ENCODE results near the gene REG4.
"Not testable (repeated sequence)": the region's sequence is repeated elsewhere in the genome, so short reads cannot be mapped to it uniquely, and the experiment has no call there.

The REG4 gene

DNA sequence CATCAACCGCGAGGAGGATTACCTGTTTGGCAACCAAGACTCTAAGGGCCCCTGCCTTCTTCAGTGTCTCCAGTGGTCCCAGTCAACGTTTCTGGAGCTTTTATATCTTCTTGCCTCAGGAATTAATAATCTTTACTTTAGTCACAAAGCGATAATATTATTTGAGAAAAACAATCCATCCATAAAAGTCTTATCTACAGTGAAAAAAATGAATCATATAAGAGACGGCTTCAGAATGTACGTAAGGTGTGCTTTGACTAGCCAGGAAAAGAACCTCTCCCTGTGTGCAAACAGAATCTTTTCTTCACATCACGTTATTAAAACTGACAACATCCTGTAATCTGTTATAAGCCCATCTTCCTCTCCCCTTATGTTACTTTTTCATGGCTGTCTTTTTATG lies at the start of gene REG4:
Gene REG4 (minus strand): TSS at position 74 of the 400 bp plus-strand sequence. CDS start 2,691 bp downstream, outside the sequence.
- no peak for DNase-seq (ENCODE audit: low read depth)

DNA sequence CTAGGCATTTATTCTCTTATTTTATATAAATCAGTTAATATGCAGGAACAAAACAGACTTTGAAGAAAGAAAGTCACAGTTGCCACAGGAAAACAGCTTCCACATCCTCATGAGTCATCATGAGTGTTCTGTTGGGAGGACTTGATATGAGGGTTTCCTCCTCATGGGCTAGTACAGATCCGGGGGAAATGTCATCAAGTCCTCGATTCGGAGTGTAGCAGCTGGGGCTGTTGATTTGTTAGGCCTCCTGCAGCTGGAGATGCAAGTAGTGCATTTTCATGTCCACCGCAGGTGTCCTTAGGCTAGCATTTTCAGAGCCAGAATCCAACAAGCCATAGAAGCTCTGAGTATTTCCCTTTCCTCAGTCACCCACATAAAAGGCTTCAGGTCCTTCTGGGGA lies 48.4 kb upstream of the REG4 start:
- no peak for DNase-seq (ENCODE audit: low read depth)

DNA sequence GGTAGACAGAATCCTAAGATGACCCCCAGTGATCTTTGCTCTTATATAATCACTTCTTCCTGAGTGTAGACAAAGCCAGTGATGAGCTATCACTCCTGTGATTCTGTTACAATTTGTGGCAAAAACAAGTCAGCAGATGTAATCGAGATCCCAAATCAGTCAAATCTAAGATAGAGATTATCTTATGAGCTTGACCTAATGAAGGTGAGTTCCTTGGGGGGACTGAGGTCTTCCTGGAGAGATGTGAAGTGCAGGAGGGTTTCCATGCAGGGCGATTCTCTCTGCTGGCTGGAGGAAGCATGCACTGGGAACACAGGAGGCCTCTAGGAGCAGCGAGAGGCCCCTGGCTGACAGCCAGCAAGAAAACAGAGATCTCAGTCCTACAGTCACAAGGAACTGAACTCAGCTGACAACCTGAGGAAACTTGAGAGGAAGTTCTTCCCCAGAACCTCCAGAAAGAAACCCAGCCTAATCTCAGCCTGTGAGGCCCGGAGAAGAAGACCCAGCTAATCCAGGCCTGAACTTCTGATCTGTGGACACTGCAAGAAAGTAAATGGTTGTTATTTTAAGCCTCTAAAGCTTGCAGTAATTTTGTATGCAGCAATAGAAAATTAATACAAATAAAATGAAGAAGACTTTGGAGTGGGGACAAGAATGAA lies 47.4 kb upstream of the REG4 start:
- not testable (repeated sequence) for DNase-seq (ENCODE audit: low read depth)

DNA sequence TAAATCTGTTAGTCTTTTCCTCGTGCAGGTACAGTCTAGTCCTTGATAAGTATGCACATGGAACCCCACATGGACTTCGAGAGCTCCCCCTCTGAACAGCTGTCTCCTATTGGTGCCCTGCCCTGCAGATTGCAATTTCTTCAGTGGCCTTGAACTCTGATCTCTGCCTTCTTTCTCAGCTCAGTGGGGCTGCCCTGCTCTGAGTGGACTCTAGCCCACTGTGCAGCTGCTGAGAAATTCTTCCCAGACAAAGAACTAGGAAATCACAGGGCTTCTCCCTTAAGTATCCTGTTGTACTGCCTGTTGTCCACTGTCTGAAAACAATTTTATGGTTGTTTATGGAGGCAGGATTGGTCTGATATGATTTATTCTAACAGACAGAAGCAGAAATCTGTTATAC lies 46.9 kb upstream of the REG4 start:
- DNase-seq (ENCODE audit: low read depth) = no peak

DNA sequence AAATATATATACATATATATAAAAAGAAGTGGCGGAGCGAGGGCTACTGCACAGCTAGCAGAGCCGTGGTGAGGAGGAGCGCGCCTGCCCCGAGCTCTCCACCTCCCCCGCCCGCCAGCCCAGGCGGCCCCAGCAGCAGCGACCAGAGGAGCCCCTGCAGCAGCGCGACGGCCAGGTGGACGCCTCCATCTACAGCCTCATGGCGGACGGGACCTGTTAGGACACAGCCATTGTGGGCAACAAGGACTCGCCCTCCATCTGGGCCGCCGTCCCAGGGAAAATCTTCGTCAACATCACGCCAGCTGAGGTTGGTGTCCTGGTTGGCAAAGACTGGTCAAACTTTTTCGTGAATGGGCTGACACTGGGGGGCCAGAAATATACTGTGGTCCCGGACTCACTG lies 41.9 kb upstream of the REG4 start:
- no peak for DNase-seq (ENCODE audit: low read depth)

DNA sequence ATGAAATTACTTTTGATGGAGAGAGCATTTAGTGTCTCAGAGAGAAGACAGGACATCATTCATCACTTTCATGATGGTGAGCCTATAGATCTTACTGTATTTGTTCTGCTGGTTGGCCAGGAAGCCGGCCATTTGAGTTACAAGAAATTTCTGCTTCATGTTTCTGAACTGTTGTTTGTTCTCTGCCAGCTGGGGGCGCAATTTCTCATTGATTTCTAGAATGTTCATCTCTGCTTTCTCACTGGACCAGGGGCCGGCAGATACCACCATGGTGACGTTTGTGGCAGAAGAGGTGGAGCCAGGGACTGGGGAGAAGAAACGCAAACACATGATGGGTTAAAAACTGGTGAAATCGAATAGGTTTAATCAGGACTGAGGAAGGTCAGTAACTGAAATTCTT lies 32.9 kb upstream of the REG4 start:
- DNase-seq (ENCODE audit: low read depth) = not testable (repeated sequence)

DNA sequence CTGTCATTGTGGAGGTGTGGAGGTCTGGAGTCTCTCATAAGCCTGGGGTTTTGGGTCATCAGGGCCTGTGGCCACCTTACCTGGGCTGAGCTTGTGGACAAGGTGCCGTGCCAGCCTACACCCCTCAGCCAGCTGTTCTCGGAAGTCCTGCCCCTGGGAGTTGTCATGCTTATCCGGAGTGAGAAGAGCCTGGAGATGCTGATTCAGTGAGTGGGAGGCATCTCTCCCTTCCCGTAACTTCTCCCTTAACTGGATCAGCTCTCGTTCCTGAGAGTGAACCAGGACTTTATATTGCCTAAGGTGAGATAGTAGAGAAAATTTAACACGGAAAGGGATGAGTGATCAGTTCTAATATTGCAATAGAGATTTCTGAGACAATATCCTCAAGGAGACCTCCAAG lies 30.0 kb upstream of the REG4 start:
- no peak for DNase-seq (ENCODE audit: low read depth)

DNA sequence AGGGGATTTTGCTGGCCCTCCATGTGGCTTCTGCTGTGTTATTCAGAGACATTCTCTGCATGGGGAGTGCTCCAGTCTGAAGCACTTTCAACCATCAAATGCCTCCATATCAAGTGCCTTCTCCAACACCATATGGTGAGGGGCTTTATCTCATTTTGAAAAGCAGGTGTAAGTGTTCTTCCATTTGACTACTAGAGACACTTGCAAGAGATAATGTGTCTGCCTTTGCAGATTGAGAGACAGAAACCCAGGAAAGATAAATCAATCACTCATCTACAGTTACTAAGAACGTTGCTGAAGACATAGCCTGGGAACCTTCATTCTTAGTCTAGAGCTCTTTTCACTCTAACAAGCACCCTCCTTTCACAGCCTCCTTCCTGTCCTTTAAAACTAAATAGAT lies 29.5 kb upstream of the REG4 start:
- DNase-seq (ENCODE audit: low read depth) = no peak

DNA sequence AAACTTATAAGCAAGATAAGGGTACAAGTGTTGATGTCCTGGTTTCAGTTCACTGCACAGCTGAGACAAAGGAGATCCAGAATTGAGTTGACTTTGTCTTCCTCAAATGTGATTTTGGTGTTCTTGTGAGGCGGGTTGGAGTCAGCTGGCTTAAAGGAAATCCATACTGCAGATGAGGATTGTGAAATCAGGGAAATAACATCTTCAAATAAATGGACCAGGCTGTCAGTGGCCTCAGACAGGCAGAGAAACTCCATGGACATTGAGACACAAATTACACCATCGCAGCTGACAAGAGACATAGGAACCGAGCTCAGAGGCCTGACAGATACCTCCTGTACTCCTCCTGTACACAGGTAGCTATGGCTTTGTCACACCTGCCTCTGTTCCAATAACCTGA lies 27.0 kb upstream of the REG4 start:
- DNase-seq (ENCODE audit: low read depth) = no peak

DNA sequence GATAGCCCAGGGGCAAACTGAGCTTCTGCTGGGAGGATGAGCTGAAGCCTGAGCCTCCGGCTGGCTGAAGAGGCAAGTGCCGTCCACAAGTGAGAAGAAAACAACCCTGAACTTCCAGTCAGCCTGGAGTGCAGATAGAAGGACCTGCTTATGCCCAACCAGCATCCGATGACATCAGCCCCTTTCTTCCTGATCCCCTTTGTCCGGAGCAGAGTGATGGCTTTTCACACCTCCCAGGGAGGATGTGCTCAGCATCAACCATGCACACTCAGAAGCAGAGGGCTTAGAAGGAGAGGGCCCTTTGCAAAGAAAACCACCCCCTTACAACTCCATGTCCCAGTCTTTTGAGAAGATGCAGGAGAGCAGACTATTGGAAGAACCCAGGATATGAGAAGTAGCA lies 23.7 kb upstream of the REG4 start:
- no peak for DNase-seq (ENCODE audit: low read depth)

DNA sequence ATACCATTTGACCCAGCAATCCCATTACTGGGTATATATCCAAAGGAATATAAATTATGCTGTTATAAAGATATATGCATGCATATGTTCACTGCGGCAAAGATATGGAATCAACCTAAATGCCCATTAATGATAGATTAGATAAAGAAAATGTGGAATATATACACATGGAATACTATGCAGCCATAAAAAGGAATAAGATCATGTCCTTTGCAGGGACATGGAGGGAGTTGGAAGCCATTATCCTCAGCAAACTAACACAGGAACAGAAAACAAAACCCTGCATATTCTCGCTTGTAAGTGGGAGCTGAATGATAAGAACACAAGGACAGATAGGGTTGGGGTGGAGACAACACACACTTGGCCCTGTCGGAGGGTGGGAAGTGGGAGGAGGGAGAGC lies 19.8 kb upstream of the REG4 start:
- DNase-seq (ENCODE audit: low read depth) = no peak

DNA sequence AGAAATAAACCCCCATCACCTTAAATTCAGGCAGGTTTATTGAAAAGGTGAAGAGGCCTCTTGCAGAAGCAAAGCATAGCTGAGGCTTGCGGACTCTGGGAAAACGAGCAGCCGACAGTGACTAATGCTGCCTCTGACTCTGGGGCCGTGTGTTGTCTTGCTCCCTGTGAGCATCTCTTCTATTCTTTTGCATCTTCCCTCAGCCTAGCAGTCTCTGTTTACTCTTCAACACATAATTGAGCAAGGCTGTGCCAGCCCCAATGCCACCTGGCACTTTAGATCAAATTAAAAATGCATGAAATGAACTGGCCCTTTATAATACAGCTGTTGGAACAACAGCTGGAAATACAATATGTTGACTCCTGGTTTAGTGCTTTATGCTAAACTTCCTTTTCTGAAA lies 18.4 kb upstream of the REG4 start:
- DNase-seq (ENCODE audit: low read depth) = no peak

DNA sequence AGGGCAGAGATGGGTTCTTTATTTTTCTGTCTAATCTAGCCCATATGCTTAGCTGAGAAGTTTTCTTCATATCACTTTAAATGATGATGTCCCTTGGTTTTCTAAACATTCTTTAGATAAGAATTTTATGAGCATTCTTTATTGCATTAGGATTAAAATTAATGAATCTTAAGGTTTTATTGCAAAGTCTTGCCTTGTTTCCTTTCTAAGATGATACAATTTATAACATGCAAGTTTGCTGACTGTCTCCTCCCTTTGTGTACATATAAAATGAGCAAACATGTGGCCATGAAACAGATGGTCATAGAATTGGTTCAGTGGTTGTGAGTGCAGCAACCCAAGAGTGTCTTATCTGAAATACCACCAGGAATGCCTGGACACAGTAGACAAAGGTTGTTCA lies 17.7 kb upstream of the REG4 start:
- not testable (repeated sequence) for DNase-seq (ENCODE audit: low read depth)

DNA sequence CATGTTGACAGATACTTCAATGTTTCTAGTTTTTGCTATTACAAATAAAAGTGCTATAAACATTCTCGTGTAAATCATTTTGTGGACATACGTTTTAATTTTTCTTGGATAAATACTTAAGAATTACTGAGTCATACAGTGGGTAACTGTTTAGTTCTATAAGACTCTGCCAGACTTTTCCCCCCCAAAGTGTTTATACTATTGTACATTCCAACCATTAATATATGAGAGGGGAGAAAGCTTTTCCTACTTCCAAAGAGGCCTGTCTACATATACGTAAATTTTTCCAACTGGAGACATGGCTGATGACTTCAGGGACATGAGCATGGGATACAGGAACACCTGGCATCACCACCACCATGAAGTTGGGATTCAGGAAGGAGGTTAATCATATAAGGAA lies 17.0 kb upstream of the REG4 start:
- no peak for DNase-seq (ENCODE audit: low read depth)

DNA sequence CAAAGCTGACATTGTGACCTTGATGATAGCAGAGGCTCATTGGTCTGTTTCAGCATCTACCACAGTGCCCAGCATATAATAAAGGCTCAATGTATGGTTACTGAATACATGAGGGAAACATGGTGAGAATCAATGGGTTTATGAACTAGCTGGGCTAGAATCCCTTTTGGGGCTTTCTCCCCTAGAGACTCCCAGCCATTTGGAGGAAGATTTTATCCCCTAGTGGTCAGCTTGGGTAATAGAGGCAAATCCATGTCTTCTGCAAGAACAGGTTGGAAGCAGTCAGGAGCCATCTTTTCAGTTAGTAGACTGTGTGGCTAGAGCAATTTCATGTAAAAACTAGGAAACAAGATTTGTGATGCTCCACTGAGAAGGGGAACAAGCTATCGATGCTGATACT lies 15.8 kb upstream of the REG4 start:
- DNase-seq (ENCODE audit: low read depth) = no peak

DNA sequence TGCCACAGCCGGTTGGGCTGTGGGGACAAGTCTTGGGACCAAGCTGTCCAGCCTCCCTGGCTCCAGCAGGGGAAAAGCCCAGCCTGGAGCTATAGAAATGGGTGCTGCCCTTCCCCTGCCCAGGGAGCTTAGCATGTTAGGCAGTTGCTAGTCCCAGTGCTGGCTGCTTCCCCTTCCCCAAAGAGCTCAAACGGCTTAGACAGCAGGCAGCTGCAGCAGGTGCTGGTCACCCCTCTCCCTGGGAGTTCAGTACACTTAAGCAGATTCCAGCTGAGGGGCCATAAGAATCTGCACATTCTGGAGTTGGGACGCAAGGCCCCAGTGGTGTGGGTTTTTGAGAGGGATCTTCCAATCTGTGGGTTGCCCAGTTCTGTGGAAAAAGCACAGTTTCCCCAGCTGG lies 11.1 kb upstream of the REG4 start:
- no peak for DNase-seq (ENCODE audit: low read depth)

DNA sequence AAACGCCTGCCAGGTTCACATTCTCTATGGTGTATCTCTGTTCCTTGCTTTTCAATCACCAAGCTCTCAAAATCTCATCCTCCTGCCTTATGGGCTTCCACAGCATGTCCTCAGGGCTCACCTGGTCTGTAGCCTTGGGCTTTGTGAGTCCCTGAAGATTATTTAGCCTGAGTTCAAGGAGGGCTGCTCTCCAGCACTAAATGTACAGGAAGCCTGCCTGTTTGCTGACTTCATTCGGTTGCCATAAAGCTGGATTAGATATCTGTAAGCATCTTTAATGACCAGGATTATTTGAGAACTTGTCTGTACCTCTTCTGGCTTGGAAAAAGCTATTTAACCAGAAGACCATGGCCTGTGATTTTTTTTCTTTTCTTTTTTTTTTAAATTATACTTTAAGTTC lies 6.9 kb upstream of the REG4 start:
- no peak for DNase-seq (ENCODE audit: low read depth)

DNA sequence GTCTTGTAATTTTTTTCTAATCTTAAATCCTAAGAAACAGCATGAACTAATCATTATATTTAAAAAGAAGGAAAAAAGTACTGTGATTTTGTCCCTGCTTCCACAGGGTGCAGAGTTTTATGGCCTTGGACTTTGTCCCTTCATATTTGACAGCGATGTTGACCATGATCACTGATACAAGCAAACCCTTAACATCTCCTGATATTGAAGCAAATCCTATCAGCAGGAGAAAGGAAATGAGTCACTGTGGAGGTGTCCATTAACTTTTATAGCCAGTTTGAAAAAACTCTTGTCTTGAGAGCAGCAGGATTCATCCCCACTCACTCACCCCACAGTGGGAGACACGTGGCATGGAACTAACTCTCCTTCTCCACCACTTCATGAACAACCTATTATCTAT lies 5.1 kb upstream of the REG4 start:
- no peak for DNase-seq (ENCODE audit: low read depth)

DNA sequence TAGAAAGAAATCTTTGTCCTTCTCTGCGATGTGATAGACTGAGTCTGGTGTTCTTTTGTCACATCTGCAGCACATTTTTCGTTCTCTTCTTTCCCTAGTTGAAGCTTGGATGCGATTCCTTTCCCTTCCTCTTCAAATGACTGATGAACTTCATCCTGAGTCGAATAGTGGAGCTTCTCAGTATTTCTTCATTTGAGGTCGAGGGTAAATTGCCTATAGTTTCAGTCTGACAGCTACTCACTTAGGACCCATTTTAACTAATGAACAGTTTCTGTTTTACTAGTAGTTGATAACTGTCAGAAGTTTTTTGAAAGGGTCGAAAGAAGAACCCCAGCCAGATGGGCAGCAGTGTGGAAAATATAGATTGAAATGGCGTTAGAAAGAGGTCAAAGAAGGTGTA lies 4.7 kb upstream of the REG4 start:
- no peak for DNase-seq (ENCODE audit: low read depth)

DNA sequence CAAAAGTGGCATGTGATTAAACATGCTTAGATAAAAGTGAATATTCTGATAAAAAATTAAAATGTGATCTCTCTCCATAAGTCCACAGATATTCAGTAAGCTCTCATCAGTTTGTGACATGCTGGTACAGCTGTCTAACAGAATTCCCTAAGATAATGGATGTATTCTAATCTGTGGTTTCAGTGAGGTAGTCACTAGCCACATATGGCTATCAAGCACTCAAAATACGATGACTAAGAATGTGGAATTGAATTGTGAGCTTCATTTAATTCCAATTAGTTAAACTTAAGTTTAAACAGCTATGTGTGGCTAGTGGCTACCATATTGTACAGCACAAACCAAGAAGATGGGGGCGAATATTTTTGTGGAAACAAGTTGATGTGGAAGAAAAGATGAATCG lies 4.1 kb upstream of the REG4 start:
- DNase-seq (ENCODE audit: low read depth) = no peak

DNA sequence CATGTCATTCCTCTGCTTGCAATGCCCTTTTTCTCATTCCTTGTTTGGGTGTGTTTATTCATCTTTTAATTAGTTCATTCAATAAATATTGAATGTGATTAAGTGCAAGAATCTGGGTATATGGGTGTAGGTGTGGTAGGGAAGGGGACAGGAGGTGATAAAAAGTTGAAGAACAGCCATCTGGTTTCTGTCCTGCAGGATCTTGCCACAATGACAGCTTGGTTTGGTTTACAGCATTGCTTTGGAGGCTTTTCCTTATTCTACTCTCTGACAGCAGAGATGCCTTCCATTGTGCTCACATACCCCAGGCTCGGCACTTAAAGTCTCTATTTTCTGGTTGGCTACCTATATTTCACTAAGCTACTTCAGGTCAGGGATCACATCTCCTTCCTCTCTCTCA lies 3.0 kb upstream of the REG4 start:
- no peak for DNase-seq (ENCODE audit: low read depth)

DNA sequence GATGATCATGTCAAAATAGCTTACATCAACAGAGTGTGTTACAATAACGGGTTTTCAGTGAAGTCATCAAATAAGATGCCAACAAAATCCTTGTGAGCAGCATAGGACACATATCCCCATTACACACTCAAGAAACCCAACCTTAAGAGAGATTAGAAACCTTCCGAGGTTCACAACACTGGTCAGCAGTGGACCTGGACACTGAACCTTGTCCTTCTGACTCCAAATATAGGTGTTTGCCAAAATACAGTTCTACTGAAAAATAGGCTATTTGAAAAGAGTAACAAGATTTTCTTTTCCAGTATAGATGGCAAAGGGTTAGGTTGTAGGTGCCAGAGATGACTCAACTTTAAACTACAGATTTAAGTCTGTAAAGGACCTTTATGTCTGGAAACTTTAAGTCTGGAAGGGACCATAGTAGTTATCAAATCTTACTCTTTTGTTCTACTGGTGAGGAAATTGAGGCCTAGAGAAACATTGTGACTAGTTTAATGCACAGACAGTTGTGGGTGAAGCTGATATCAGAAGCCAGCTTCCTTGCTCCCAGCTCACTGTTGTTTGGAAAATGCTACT lies 811 bp upstream of the REG4 start:
- no peak for DNase-seq (ENCODE audit: low read depth)

DNA sequence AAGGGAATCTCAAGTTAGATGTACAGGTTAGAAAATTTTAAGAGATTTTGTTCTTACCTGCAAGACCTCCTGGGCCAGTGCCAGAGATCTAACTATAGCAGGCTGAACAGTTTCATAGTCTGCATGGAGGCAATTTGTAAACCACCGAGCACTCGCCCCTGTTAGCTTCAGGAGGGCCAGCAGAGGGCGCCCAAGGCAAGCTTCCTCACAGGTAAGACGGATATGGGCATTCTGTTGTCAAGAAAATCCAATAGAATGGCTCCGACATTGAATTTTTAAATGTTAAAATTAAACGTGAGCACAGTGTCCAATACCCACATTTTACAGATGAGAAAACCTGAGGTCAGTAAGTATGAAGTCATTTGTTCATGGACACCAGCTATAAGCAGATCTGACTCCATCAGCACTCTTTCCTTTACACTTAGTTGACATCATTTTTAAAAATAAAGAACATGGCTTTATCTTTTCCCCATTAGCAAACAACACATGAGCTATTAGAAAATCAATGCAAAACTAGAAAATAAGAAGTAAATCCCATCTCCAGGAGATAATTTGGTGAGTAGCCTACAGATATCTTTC lies 2.2 kb downstream of the REG4 start:
- DNase-seq (ENCODE audit: low read depth) = peak; percentile 28

DNA sequence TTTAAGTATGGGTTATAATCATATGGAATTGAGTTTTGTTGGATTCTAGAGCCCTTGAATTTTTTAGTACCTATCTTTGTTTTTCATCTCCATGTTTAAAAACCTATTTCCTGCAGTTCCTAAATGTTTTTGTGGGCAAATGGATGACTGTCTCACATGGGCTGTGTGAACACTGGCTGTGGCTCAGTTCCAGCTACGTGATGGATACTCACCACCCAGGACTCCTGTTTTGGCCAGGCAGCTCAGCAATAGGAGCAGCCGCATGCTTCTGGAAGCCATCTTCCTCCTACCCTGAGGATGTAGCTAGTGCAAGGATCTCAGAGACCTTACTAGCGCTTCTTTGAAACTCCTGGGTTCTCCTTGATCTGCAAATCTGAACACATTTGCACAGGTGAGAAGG lies 2.8 kb downstream of the REG4 start:
- no peak for DNase-seq (ENCODE audit: low read depth)
